Esophagus (tissue), 2 donors: ENCODE results near the gene ZNF275. TPM values are rescaled to one million over a fixed set of nuclear protein-coding genes. Genes with fewer than 3 reads are reported as not detected.

Experiments
- H3K27ac ChIP-seq, 2 donors: one replicate each; pipeline ENCODE4 v1.5.1; 2013; ENCODE audit warnings: low read depth in 2 of 2, mild to moderate bottlenecking in 2 of 2, inconsistent platforms in 1 of 2, low read length in 1 of 2, moderate library complexity in 1 of 2
- H3K27me3 ChIP-seq, 2 donors: one replicate each; pipeline ENCODE4 v1.6.1; 2013; ENCODE audit warnings: low read length in 2 of 2, control low read depth in 1 of 2, mild to moderate bottlenecking in 1 of 2; ENCODE audit not compliant: insufficient read depth in 2 of 2, control insufficient read depth in 1 of 2
- H3K36me3 ChIP-seq, 2 donors: one replicate each; pipeline ENCODE4 v1.6.1; 2013; ENCODE audit warnings: low read length in 1 of 2; ENCODE audit not compliant: control insufficient read depth in 2 of 2, insufficient read depth in 2 of 2
- H3K4me1 ChIP-seq, 2 donors: one replicate each; pipeline ENCODE4 v1.6.1; 2013; ENCODE audit warnings: low read length in 1 of 2; ENCODE audit not compliant: control insufficient read depth in 2 of 2, insufficient read depth in 2 of 2
- H3K4me3 ChIP-seq, 2 donors: one replicate each; pipeline ENCODE4 v1.5.1; 2013; ENCODE audit warnings: low read length in 2 of 2, mild to moderate bottlenecking in 2 of 2, low read depth in 1 of 2, moderate library complexity in 1 of 2
- H3K9me3 ChIP-seq, 2 donors: one replicate each; pipeline ENCODE4 v1.6.1; 2013; ENCODE audit warnings: mild to moderate bottlenecking in 2 of 2, low read depth in 1 of 2, low read length in 1 of 2, moderate library complexity in 1 of 2; ENCODE audit not compliant: control insufficient read depth in 2 of 2, insufficient read depth in 1 of 2
- WGBS, 2 donors: extraction: QIAGEN DNeasy Blood & Tissue Kit; methylation state at CpG; one replicate each; pipeline ENCODE4 v1.1.7; 2013; 5-methylcytosine and 5-hydroxymethylcytosine counted together
- polyA plus RNA-seq, 2 donors: library from polyadenylated mRNA; stranded (reverse); fragments of 200-250 nt; gene quantifications; one replicate each; pipeline ENCODE4 v1.2.3, GENCODE V29; 2013
- donor health status: healthy with polysubstance abuse.
- donor health status: Bipolar disorder and iron deficiency.

Gene ZNF275
- polyA plus RNA-seq, 2 donors: 0.71 to 1.6 TPM

DNA sequence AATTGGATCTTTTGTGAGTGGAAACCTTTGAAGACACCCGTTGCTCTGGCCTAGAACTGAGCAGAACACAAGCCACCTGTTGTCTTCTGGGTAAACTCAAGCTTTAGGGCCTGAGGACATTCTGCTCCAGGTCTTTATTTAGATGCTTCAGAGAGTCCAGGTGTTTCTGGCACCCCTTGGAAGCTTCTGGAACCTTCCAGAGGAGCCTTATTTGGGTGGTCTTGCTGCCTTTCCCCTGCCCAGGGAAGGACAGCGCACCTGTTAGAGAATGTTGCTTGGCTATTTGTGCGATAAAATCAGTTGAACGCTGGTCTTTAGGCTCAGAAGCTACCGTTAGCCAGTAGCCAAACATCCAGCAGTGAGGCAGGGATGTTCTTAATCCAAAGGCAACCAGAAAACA lies 3.0 kb downstream of the ZNF275 start:
- 84 to 87% methylated on average over 5 of the region's 5 CpGs for WGBS, 2 donors
- H3K9me3 ChIP-seq: peaks cover 0 to 2% of the 10 kb centered on the region in 2 donors
- H3K4me3 ChIP-seq: no peak overlapping the region
- H3K27ac ChIP-seq: no peak overlapping the region
- no peaks in the 10 kb centered on the region for H3K27me3 ChIP-seq
- H3K36me3 ChIP-seq: no peaks in the 10 kb centered on the region
- no peaks in the 10 kb centered on the region for H3K4me1 ChIP-seq

GRCh38 chrX:153338836-153339235 lies 4.9 kb downstream of the ZNF275 start:
- no peak overlapping the region for H3K27ac ChIP-seq
- H3K4me1 ChIP-seq: no peaks in the 10 kb centered on the region
- WGBS, 2 donors: 83 to 94% methylated on average over 7 of the region's 7 CpGs
- H3K36me3 ChIP-seq: no peaks in the 10 kb centered on the region
- no peak overlapping the region for H3K4me3 ChIP-seq
- peaks cover 0 to 2% of the 10 kb centered on the region in 2 donors for H3K9me3 ChIP-seq
- no peaks in the 10 kb centered on the region for H3K27me3 ChIP-seq

DNA sequence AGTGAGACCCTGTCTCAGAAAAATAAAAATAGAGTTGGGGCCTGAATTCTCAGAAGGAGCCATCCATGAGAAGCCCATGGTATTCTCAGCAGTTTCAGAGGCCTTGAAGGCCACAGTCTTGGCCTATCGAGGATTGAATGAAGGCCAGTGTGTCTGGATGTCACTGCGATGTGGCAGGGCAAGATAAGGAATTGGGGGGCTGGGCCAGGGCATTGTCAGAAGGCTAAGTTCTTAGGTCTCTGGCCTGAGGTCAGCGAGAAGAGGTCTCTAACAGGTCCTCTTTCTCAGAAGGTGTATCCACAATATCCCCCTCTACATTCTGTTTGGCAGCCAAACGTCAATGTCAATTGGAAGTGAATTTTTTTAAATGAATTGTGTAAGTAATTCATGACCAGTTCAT lies 5.7 kb downstream of the ZNF275 start:
- no peaks in the 10 kb centered on the region for H3K4me1 ChIP-seq
- 85 to 96% methylated on average over 4 of the region's 4 CpGs for WGBS, 2 donors

GRCh38 chrX:153340111-153340510 lies 6.2 kb downstream of the ZNF275 start:
- no peaks in the 10 kb centered on the region for H3K36me3 ChIP-seq
- no peaks in the 10 kb centered on the region for H3K27me3 ChIP-seq
- H3K27ac ChIP-seq: no peak overlapping the region
- H3K9me3 ChIP-seq: no peaks in the 10 kb centered on the region
- no peaks in the 10 kb centered on the region for H3K4me1 ChIP-seq
- WGBS, 2 donors: 89 to 94% methylated on average over 6 of the region's 6 CpGs
- no peak overlapping the region for H3K4me3 ChIP-seq

More for the DNA sequence above, 5.7 kb downstream of the ZNF275 start:
- no peaks in the 10 kb centered on the region for H3K9me3 ChIP-seq
- H3K36me3 ChIP-seq: no peaks in the 10 kb centered on the region
- no peaks in the 10 kb centered on the region for H3K27me3 ChIP-seq
- no peak overlapping the region for H3K4me3 ChIP-seq
- no peak overlapping the region for H3K27ac ChIP-seq

- WGBS, 2 donors: 70 to 75% methylated on average over 9 of the region's 9 CpGs
- Histone ChIP-seq H3K36me3 (peaks cover 0 to 10% of the 10 kb centered on the region in 2 donors), H3K4me1 (no peaks in the 10 kb centered on the region), H3K27ac (no peak overlapping the region), H3K27me3 (no peaks in the 10 kb centered on the region), H3K9me3 (no peaks in the 10 kb centered on the region), H3K4me3 (no peak overlapping the region)
Observed at GRCh38 chrX:153342762-153343558, 9.0 kb downstream of the ZNF275 start.

GRCh38 chrX:153343674-153344073 lies 9.7 kb downstream of the ZNF275 start:
- Histone ChIP-seq H3K4me1 (no peaks in the 10 kb centered on the region), H3K27ac (no peak overlapping the region), H3K27me3 (no peaks in the 10 kb centered on the region), H3K36me3 (peaks cover 0 to 10% of the 10 kb centered on the region in 2 donors), H3K9me3 (no peaks in the 10 kb centered on the region), H3K4me3 (no peak overlapping the region)
- WGBS, 2 donors: 53 to 76% methylated on average over 2 of the region's 2 CpGs

GRCh38 chrX:153347530-153347929 lies 13.6 kb downstream of the ZNF275 start:
- WGBS, 2 donors: 94 to 98% methylated on average over 38 of the region's 38 CpGs
- no peaks in the 10 kb centered on the region for H3K27me3 ChIP-seq
- no peak overlapping the region for H3K4me3 ChIP-seq
- no peaks in the 10 kb centered on the region for H3K4me1 ChIP-seq
- peaks cover 0 to 10% of the 10 kb centered on the region in 2 donors for H3K36me3 ChIP-seq
- no peak overlapping the region for H3K27ac ChIP-seq
- H3K9me3 ChIP-seq: no peaks in the 10 kb centered on the region

GRCh38 chrX:153348421-153348820 lies 14.5 kb downstream of the ZNF275 start:
- Histone ChIP-seq H3K9me3 (no peaks in the 10 kb centered on the region), H3K27ac (no peak overlapping the region), H3K4me3 (no peak overlapping the region), H3K4me1 (no peaks in the 10 kb centered on the region), H3K27me3 (no peaks in the 10 kb centered on the region), H3K36me3 (peaks cover 0 to 10% of the 10 kb centered on the region in 2 donors)
- 83 to 87% methylated on average over 8 of the region's 8 CpGs for WGBS, 2 donors

DNA sequence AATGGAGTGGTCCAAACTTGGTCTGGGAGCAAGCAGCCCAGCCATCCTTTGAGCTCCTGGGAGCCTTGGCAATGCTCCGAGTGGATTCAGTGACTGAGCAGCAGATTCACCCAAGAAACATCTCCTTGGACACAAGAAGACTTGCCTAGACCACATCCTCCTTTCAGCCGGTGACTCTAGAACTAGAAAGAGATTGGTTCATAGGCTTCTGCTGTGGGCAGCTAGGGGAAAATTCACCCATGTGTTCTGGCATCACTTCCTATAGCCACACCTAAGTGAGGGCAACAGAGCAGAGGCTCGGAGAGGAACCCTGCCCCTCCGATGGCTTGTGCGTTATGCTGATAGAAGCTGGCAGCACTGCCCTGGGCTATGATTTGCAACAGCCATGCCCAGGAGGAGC lies 16.0 kb downstream of the ZNF275 start:
- H3K4me1 ChIP-seq: no peaks in the 10 kb centered on the region
- no peaks in the 10 kb centered on the region for H3K9me3 ChIP-seq
- WGBS, 2 donors: 90 to 98% methylated on average over 5 of the region's 5 CpGs
- H3K36me3 ChIP-seq: peaks cover 0 to 10% of the 10 kb centered on the region in 2 donors
- H3K27ac ChIP-seq: no peak overlapping the region
- peaks cover 0 to 3% of the 10 kb centered on the region in 2 donors for H3K27me3 ChIP-seq
- no peak overlapping the region for H3K4me3 ChIP-seq

DNA sequence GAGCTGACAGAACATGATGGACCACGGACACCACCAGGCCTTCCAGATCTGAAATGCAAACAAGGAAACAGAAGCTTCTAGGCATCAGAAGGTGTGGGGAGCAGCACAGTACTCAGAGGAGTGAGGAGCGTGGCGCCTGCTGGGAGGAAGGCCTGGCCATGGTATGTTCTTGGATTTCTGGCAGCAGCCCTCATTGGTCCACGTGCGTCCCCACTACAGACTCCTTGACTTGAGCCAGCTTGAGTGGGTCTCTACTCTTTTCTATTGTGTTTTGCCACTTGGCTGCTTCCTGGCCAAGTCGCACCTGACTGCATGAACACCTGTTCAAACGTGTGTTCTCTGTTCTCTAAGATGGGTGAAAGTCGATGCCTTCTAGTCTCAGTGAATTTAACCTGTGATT lies 18.0 kb downstream of the ZNF275 start:
- WGBS, 2 donors: 81 to 85% methylated on average over 8 of the region's 8 CpGs
- peaks cover 0 to 5% of the 10 kb centered on the region in 2 donors for H3K9me3 ChIP-seq
- no peaks in the 10 kb centered on the region for H3K4me1 ChIP-seq
- peaks cover 0 to 7% of the 10 kb centered on the region in 2 donors for H3K36me3 ChIP-seq
- no peak overlapping the region for H3K4me3 ChIP-seq
- no peak overlapping the region for H3K27ac ChIP-seq
- H3K27me3 ChIP-seq: peaks cover 0 to 3% of the 10 kb centered on the region in 2 donors
